K562 (cell line): Measurements from ENCODE around the gene SLC31A1. TPM values are rescaled to one million over a fixed set of nuclear protein-coding genes. Genes with fewer than 3 reads are reported as not detected.

ENCODE experiments used
- CHAMP1 ChIP-seq: fragments of 450-650 bp; IDR thresholded peaks from 2 replicates; pipeline ENCODE4 v1.6.1; 2016; ENCODE audit warnings: mild to moderate bottlenecking
- ETS1 ChIP-seq: conservative IDR thresholded peaks from 2 replicates; pipeline ENCODE4 v1.6.1; 2011; ENCODE audit warnings: low read depth, mild to moderate bottlenecking, low read length; ENCODE audit not compliant: control insufficient read depth
- FOS ChIP-seq: IDR thresholded peaks from 3 replicates; pipeline ENCODE4 v1.6.1; 2011; ENCODE audit not compliant: insufficient read length; ENCODE audit errors: extremely low read depth
- HNRNPK ChIP-seq: fragments of 200-400 bp; formaldehyde crosslinking; IDR thresholded peaks from one replicate; pipeline ENCODE4 v1.6.1; 2018; ENCODE audit warnings: mild to moderate bottlenecking, low read depth, low read length; ENCODE audit not compliant: poor library complexity, severe bottlenecking
- HOXB6 ChIP-seq: fragments of 250-450 bp; sonication (Bioruptor Pico); IDR thresholded peaks from 2 replicates; pipeline ENCODE4 v1.5.1; 2022; ENCODE audit warnings: mild to moderate bottlenecking, borderline replicate concordance
- LARP7 ChIP-seq: fragments of 450-650 bp; IDR thresholded peaks from 2 replicates; pipeline ENCODE4 v1.6.1; 2016
- PRDM10 ChIP-seq: fragments of 450-650 bp; IDR thresholded peaks from 2 replicates; pipeline ENCODE4 v1.6.1; 2018; ENCODE audit not compliant: partially characterized antibody
- RB1 ChIP-seq: fragments of 450-650 bp; IDR thresholded peaks from 2 replicates; pipeline ENCODE4 v1.6.1; 2017; ENCODE audit warnings: low read depth, mild to moderate bottlenecking
- RBM39 ChIP-seq: fragments of 200-400 bp; formaldehyde crosslinking; optimal IDR thresholded peaks from 2 replicates; pipeline ENCODE3; 2018; ENCODE audit warnings: low read depth, low read length
- SUPT5H ChIP-seq: fragments of 450-650 bp; IDR thresholded peaks from 2 replicates; pipeline ENCODE4 v1.6.1; 2016
- TEAD4 ChIP-seq, 2 experiments: sonication (generic) in 1 of 2; formaldehyde crosslinking in 1 of 2; IDR thresholded peaks; 2 replicates each; pipeline versions ENCODE4 v1.6.1 to v1.8.0; 2012 to 2022; ENCODE audit warnings: borderline replicate concordance in 1 of 2, inconsistent platforms in 1 of 2, low read length in 1 of 2, mild to moderate bottlenecking in 1 of 2, missing genetic modification reagents in 1 of 2
- ZNF277 ChIP-seq: fragments of 250-450 bp; sonication (Bioruptor Pico); IDR thresholded peaks from 2 replicates; pipeline ENCODE4 v1.8.0; 2022; ENCODE audit warnings: inconsistent platforms, mild to moderate bottlenecking, moderate library complexity, borderline replicate concordance
- ZNF551 ChIP-seq: fragments of 250-450 bp; sonication (Bioruptor Pico); IDR thresholded peaks from 2 replicates; pipeline ENCODE4 v1.5.0; 2021; ENCODE audit warnings: mild to moderate bottlenecking, moderate library complexity
- ZNF639 ChIP-seq, 2 experiments: fragments of 200-800 bp in 1 of 2; sonication (Bioruptor generic) in 1 of 2; sonication (generic) in 1 of 2; formaldehyde crosslinking in 1 of 2; IDR thresholded peaks in 1 of 2; conservative IDR thresholded peaks in 1 of 2; 2 replicates each; pipeline versions ENCODE4 v1.5.0 to v1.6.1; 2016 to 2020; ENCODE audit warnings: missing compliant biosample characterization in 1 of 2, missing genetic modification characterization in 1 of 2, missing genetic modification reagents in 1 of 2
- ZNF830 ChIP-seq: fragments of 250-450 bp; sonication (Bioruptor Pico); IDR thresholded peaks from 2 replicates; pipeline ENCODE4 v1.5.0; 2021; ENCODE audit warnings: mild to moderate bottlenecking
- polyA plus RNA-seq, 8 experiments: library from polyadenylated mRNA; depleted of rRNA in 4 of 8; stranded (reverse) in 5 of 8; unstranded in 3 of 8; fragments of >200 nt; fragmentation: Nextera tagmentation in 2 of 8; fragmentation: Illumina TruSeq in 1 of 8; extraction: Ambion mirVana in 2 of 8; extraction: Trizol in 1 of 8; gene quantifications; 2 replicates each; pipeline versions ENCODE4 v1.2.1 to v1.2.3, GENCODE V29; 2011 to 2014; ENCODE audit warnings: inconsistent platforms in 1 of 8, missing spikeins in 1 of 8
- total RNA-seq, 7 experiments: library from RNA; depleted of rRNA in 6 of 7; stranded (reverse); fragments of >200 nt in 6 of 7; fragmentation: Illumina TruSeq in 2 of 7; extraction: Trizol in 2 of 7; gene quantifications; 2 replicates each; pipeline versions ENCODE4 v1.2.1 to v1.2.3, GENCODE V29; 2011 to 2021; ENCODE audit warnings: low replicate concordance in 1 of 7

SLC31A1 gene
- total and polyA plus RNA-seq, 9 of the 15 experiments (the other 6 are each of a cell fraction or from before 2014, with no cell fraction given): 15.4 to 40.7 (median 25.9) TPM

GRCh38 chr9:113275157-113276131, 54.1 kb downstream of the SLC31A1 start, which contains the start of the genes CDC26 and PRPF4 (continued):
- no peak for TF ChIP-seq CHAMP1
- TF ChIP-seq LARP7: no peak
- TF ChIP-seq ZNF277 (CRISPR knock-in tag): no peak
- TF ChIP-seq ETS1: no peak; the same call in 1 of the 2 replicates
- 0 out of 4 replicates have a peak, but pooled peaks of 1 of the 2 experiments have one; percentile 42 for TF ChIP-seq ZNF639 (CRISPR knock-in tag; conservative IDR thresholded peaks at IDR 0.05 in 1 of 2, IDR thresholded peaks at IDR 0.05 in 1 of 2)
- TF ChIP-seq HOXB6: no peak
- TF ChIP-seq TEAD4 (IDR thresholded peaks at IDR 0.05; ENCODE audit: low read length): peak; percentile 64
- TF ChIP-seq TEAD4 (CRISPR knock-in tag; IDR thresholded peaks at IDR 0.05; ENCODE audit: borderline replicate concordance): no peak
- no peak for TF ChIP-seq ZNF551 (CRISPR knock-in tag)
- TF ChIP-seq RB1: peak; percentile 69; the same call in 1 of the 2 replicates
- no peak for TF ChIP-seq HNRNPK
- TF ChIP-seq PRDM10: peak; percentile 60
- no peak for TF ChIP-seq FOS
- no peak for TF ChIP-seq RBM39
- TF ChIP-seq ZNF830 (CRISPR knock-in tag): no peak
- peak; percentile 99 for TF ChIP-seq SUPT5H
